ENCODE data around the gene KNDC1.
"Not testable (repeated sequence)": the region's sequence is repeated elsewhere in the genome, so short reads cannot be mapped to it uniquely, and the experiment has no call there.

The KNDC1 gene

DNA sequence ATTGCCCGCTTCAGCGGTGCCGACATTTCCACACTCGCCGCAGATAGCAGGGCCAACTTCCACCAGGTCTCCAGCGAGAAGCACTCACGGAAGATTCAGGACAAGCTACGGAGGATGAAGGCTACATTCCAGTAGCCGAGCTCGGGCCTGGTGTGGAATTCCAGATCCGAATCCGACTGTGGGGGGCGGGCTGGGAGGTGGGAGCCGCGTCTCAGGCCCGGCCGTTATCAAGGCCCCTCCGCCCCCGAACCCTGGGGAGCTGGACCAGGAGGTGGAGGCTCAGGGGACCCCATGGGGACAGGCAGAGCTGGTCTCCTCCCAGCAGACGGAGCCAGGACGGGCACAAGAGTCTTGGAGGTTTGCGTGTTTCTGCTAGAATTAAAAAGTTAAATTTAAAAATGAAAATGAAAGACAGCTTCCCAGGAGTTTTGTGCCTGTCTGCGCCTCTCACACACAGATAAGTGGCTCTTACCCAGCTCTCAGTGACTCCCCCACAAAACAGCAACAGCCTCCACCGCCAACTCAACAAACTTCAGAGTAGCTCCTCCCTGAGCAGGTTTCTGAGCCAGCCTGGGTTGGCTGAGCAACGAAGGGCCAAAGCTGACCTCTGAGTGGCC, 64.8 kb downstream of the KNDC1 start:
- DNase-seq (ENCODE audit: low spot score): no peak

DNA sequence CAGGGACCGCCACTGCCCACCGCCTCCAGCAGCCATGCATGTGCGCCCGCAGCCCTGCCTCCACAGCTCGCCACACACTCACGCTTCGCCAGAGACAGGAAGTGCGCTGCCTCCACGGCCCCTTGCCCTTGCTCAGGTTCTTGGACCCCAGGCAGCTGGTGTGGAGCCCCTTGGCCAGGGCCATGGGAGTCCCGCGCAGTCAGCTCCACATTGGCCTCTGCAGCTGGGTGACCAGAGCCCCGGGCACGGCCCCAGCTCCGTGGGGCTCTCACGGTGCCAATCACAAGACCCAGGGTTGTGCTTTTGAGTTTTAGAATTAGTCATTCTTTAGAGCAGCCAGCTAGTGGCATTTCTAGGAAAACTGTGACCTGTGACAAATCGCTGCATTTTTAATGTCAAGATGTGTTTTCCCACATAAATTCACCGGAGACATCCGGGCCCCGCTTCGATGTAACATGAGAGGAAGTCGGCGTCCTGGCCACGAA, 65.7 kb downstream of the KNDC1 start:
- DNase-seq (ENCODE audit: low spot score): no peak

DNA sequence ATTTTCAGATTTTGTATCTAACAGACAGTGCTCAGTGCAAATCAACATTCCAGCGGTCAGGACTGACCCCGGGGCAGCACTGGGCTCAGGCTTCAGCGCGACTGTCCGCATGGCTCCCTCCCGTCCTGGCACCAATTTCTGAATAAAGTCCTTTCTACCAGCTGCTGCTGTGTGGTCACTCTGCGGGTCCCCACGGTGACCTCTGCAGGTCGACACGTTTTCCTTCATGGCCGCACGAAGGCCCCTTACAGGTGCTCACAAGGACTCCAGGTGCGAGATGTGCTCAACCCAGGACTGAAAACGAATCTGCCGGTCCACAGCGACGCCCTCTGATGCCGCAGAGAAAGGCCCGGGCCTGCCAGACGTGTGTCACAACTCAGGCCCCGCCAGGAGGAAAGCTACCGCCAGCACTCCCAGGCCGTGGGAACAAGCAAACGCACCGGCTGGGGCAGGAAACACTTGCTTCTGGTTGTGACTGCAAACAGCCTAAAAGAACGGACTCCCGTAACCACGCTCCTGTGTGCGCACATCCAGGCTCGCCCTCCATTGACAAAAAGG, 66.3 kb downstream of the KNDC1 start:
- DNase-seq (ENCODE audit: low spot score): no peak

DNA sequence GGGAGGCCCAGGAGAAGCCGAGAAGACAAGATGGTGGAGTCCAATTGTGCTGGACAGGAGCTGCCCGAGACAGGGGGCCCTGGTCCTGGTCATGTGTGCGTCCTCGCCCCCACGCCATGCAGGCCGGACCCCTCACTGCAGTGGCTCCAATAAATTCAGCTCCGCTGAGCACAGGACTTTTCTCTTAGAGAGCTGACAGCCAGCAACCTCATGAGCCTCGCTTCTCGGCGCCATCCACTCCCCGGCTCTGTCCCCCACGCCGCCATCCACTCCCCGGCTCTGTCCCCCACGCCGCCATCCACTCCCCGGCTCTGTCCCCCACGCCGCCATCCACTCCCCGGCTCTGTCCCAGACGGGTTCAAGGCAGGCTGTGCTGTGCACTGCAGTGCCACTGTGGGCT, 67.2 kb downstream of the KNDC1 start:
- no peak for DNase-seq (ENCODE audit: low spot score)

DNA sequence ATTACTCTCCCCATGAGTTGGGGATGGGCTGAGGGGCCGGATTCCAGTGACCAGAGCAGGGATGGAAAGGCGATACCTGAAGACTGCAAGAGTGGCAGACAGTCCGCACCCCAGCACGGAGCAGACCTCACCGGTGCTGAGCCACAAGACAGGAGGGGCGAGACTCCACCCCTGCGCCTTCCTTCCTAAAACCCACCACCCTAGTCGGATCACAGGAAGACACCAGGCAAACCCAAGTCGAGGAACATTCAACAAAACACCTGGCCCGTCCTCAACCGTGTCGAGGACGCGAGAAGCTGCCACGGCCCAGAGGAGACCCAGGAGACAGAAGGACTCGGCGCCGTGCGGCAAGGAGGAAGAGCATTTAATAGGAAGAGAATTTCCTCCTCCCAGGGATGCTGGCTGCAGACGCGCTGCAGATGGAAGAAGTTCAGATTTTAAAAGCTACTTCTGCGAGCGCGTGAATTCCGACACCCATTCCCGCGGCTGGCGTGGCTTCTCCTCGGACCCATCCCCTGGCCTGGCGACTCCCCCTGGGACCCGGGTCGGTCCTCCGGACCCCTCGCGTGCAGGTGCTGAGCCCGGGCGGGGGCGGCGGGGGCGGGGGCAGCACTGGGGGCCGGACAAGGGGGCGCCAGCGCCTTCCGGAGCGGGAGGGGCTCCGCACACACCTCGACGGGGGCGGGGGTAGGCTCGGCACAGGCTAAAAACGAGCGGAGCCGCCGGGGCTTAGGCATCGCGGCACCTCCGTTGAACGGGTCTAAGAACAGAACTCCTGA, 69.4 kb downstream of the KNDC1 start:
- no peak for DNase-seq (ENCODE audit: low spot score)

DNA sequence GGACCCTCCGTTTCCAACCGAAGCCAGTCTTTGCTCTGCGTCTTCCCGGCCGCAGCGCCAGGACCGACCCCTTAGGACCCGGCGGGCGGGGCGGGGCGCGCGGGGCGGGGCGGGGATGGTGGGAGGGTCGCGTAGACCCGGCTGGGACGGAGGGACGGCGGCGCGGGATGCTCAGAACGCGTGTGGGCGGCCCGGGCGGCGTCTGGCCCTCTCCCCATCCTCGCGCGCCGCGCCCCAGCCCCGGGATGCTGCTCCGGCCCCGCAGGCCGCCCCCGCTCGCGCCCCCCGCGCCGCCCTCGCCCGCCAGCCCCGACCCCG, 70.0 kb downstream of the KNDC1 start, which contains the start of gene UTF1:
Gene UTF1, plus strand, starts transcription at position 174 of the 318 bp plus-strand sequence. Its CDS starts 72 bp downstream, at position 246.
- no peak for DNase-seq (ENCODE audit: low spot score)

DNA sequence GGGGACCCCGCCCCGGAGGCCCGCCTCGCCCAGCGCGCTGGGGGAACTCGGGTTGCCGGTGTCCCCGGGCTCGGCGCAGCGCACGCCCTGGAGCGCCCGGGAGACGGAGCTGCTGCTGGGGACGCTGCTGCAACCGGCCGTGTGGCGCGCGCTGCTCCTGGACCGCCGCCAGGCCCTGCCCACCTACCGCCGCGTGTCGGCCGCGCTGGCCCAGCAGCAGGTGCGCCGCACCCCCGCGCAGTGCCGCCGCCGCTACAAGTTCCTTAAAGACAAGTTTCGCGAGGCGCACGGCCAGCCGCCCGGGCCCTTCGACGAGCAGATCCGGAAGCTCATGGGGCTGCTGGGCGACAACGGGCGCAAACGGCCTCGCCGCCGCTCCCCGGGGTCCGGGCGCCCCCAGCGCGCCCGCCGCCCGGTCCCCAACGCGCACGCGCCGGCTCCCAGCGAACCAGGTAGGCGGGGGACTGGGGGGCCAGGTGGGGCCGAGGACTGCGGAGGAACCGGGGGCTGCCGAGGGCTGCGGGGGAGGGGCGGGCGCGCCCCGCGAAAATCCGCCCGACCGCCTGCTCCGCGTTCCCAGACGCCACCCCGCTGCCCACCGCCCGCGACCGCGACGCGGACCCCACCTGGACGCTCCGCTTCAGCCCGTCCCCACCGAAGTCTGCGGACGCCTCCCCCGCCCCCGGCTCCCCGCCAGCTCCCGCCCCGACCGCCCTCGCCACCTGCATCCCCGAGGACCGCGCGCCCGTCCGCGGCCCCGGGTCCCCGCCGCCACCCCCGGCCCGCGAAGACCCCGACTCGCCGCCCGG, 70.6 kb downstream of the KNDC1 start:
- no peak for DNase-seq (ENCODE audit: low spot score)

DNA sequence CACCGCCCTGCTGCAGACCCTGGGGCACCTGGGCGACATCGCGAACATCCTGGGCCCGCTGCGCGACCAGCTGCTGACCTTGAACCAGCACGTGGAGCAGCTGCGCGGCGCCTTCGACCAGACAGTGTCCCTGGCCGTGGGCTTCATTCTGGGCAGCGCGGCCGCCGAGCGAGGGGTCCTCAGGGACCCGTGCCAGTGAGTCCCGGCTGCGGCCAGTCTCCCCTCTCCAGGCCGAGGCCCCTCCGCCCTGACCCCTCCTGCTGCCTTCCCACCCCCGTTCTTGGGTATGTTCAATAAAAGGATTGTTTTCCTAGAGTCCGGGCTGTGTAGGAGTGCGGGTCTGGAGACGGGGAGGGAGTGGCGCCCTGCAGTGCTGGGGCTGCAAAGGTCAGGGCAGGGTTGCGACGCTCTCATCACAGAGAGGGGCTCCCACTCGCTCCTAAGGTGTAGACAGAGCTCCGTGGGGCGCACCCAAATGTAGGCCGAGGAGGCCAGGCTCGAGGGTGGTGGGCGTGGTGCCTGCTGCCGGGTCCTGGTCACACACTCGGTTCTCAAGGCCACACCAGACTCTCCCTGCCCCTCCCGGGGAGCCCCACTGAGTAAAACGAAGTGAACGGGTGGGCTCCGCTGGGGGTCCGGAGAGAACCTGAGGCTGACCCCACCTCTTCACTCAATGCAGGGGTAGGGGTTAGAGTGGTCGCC, 71.4 kb downstream of the KNDC1 start:
- no peak for DNase-seq (ENCODE audit: low spot score)

DNA sequence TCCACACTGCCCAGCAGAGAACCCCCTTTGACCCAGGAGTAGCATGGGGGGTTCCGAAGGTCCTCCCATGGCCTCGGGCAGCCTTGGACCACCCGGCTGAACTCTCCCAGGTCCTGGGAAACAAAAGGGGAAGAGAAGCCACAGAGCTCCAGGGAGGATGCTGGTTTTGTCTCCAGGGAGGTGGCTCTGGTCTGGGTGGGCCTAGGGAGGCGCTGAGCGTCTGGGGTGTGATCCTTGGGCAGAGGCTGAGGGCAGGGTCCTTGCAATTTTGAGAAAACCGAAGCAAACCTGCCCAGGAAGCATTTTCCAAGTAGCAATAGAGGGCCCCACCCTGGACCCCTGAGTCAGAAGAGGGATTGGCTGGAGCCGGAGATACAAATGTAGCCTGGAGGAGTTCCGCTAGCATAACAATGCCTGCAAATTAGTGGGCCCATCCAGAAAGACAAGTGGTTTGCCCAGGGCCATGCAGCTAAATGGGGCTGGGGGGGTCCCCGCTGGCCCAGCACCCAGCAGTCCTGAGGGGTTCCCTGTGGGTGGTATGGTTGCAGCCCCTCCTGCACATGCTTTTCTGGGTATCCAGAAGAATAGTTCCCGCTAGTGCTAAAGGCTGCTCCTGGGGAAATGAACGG, 72.0 kb downstream of the KNDC1 start:
- DNase-seq (ENCODE audit: low spot score): no peak

DNA sequence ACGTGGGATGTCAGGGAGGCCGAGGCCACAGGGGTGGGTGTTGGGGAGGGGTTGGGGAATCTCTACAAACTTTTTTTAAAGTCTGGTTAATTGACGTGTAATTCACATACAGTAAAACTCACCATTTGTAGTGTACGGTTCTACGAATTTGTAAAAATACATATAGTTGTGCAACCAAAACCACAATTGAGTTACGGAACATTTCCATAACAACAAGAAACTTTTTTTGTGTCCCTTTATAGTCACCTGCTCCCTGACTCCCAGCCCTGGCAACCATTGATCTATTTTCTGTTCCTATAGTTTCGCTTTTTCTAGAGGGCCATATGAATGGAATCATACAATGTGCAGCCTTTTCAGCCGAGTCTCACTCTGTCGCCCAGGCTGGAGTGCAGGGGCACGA, 74.8 kb downstream of the KNDC1 start:
- not testable (repeated sequence) for DNase-seq (ENCODE audit: low spot score)

DNA sequence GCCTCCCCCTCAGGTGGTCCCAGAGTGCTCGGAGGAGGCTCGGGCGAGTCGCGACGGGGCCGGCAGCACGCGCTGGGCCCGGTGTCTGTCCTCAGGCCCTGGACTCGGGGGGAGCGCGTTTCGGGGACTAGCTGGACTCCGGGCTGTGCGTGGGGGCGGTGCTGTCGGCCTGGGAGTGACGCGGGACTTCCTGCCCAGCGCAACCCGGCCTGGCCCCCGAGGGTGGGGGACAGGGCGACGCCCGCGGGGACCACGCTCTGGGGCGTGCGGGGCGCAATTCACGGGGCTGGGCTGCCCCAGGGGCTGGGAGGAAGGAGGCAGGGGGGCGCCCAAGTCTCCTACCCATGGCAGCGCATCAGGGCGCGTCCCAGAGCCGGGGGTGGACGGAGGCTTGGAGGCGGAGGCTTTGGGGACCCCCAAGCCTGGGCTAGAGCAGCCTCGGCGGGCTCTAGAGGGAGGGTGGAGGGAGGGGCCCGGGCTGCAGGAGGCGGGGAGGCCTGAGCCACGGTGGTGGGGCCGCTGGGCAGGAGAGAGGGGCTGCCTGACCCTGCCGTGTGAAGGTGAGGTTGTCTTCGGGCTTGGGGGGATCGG, 75.3 kb downstream of the KNDC1 start:
- no peak for DNase-seq (ENCODE audit: low spot score)

DNA sequence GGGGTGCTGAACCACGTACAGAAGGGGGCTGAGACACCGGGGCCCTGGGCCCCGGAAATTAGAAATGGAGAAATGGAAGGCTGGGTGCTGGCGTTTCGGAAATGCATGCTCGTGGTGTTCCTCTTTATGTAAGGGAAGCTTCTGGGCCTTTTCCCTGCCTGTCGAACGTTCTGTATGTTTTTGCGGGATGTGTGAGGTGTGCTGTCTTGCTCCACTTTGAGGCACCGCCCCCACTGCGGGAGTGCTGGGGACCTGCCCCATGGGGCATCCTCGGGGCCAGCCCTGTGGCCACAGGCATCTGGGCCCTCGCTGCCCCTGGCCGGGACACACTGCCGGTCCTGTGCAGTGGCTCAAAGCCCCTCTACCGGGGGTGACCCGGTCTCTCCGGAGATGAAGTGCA, 75.9 kb downstream of the KNDC1 start:
- DNase-seq (ENCODE audit: low spot score): no peak

DNA sequence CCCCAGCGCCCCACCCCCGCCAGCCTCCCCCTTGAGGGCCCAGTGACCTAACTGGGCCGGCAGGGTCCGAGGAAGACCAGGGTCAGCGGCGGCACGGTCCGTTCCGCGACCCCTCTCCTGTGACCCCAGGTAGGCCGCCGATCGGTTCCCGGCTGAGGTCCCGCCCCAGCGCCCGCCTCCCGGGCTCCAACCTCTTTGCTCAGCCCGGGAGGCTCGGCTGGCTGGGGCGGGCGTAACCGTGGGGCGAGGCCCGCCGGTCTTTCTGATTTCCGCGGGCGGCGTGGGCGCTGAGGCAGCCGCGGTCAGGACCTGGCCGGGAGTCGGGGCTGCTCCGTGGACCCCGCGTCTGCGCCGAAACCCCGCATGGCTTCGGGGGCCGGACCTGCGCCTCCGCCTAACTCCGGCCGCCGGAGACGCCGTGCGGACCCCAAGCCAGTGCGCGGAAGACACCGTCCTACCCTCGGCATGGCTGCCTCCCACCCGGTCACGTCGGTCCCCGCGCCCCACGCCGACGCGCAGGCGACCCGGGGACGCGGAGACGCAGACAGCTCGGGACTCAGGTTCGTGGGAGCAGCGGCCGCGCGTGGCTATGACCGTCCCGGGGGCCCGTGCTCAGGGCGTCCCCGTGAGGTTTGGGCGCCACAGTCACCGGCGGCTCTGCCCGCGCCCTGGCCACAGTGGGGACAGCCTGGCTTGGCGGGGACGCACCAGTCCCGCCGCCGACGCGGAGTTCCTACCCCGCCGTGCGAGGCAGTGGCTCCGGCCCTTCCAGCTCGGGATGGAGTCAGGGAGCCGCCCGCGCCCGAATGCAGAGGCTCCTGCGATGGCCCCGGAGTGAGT, 76.6 kb downstream of the KNDC1 start:
- no peak for DNase-seq (ENCODE audit: low spot score)

DNA sequence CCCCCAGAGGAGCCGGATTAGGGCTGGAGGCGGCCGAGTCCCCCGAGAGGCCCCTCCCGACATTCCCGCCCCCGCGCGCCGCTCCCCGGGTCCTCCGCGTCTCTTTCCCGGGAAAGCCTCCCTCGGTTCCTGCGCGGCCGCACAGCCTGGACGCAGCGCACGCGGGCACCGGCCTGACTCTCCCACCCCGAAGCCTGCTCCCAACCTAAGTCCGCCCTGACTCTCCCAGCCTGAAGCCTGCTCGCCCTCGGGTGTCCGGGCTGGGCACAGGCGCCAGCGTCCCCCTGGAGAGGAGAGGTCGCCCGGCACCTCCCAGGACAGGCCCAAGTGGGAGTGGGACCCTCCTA, 77.2 kb downstream of the KNDC1 start:
- DNase-seq (ENCODE audit: low spot score): no peak

DNA sequence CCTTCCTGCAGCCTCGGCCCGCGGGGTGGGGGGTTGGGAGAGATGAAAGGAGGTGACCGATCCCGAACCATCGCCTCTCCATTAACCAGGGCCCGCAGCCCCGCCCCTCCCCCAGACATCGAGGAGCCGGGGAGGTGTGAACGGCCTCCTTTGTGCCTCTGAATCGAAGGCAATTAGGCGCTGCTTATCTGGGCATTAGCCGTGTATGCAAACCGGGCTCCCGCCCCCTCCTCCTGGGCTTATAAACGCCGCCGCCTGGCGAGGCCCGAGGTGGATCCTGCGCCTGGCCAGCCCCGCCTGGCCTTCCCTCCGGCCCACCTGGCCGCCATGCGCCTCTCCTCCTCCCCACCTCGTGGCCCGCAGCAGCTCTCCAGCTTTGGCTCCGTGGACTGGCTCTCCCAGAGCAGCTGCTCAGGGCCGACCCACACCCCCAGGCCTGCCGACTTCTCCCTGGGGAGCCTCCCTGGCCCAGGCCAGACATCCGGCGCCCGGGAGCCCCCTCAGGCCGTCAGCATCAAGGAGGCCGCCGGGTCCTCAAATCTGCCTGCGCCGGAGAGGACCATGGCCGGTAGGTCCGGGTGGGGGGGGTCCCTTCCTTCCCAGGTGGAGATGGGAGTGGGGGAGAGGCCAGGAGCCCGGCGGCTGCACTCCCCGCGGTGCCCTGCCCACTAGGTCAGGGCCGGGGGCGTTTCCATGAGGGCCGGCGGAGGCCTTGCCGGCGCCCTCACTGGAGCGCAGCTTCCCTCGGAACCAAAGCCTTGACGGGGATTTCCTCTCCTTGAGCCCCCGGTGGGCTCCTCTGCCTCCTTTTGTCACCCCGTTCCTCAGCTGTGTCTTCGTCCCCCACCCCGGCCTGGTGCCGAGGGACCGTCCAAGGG, 77.8 kb downstream of the KNDC1 start, which contains the start of gene VENTX:
Gene VENTX, plus strand, starts transcription at position 268 of the 878 bp plus-strand sequence. Its CDS starts 60 bp downstream, at position 328.
- no peak for DNase-seq (ENCODE audit: low spot score)

DNA sequence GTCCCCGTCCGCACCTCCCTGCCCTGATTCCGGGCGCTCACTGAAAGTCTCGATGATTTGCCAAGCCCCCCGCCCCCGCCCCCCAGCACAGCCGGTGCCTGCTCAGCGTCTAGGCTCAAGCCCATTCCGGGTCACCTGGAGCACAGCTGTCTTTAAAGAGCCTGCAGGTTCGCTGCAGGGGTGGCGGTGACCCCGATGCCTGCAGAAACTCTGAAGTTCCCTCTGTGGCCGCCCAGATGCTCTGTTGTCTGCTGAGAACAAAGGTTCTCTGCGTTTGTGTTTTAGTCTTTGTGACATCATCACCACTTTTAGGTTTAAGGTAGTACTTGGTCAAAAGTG, 78.4 kb downstream of the KNDC1 start:
- no peak for DNase-seq (ENCODE audit: low spot score)

DNA sequence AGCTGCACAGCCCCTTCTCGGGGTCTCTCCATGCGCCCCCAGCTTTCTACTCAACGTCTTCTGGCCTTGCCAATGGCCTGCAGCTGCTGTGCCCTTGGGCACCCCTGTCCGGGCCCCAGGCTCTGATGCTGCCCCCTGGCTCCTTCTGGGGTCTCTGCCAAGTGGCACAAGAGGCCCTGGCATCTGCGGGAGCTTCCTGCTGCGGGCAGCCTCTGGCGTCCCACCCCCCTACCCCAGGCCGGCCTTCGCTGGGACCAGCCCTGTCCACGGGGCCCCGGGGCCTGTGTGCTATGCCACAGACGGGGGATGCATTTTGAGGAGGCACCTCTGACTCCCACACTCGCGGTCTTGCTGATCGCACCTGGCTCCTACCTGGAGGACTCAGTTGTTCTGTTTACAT, 80.0 kb downstream of the KNDC1 start:
- no peak for DNase-seq (ENCODE audit: low spot score)

DNA sequence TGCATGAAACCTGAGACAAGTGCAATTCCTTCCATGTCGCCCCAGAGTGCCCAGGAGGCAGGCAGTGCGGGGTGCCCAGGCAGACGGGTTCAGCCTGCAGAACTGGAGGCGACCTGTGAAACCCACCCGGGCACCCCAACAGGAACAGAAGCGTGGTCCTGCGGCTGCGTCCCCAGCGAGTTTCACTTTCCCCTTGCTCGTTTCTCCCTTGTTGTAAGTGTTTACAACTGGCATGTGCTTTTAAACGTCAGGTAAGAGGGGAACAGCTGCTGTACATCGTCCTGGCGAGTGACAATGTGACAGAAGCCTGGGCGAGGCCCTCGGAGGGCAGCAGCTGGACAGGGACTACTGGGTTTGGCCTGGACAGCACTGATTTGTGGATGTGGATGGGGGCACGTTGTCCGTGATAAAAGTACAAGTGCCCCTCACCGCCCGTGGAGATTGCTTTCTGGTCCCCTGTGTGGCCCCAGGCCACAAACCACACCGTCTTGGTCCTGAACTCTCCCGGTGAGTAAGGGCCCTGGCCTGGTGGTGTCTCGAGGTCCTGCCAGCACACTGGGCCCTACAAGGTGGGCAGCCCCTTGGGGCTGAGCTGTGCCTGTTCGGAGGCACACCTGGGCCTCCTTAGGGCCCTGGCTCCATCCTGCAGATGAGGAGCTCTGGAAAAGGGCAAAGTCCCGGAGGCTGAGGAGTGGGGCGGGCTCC, 81.6 kb downstream of the KNDC1 start:
- DNase-seq (ENCODE audit: low spot score): no peak

Data from kidney capillary endothelial cell (primary cell).